H9 (cell line): ENCODE data around the gene TAF5L. TPM values are rescaled to one million over a fixed set of nuclear protein-coding genes. Genes with fewer than 3 reads are reported as not detected.

Experiments
- DNase-seq: peaks from one replicate; pipeline ENCODE4 v3.0.0-alpha.2; 2017
- H2AFZ ChIP-seq: one replicate; pipeline ENCODE4 v1.6.1; 2013; ENCODE audit warnings: mild to moderate bottlenecking, low read length, control low read depth, moderate library complexity
- H2AK5ac ChIP-seq: 2 replicates; pipeline ENCODE4 v1.6.1; 2013; ENCODE audit warnings: low read length, control low read depth, mixed read lengths; ENCODE audit not compliant: insufficient read length
- H2BK120ac ChIP-seq: one replicate; pipeline ENCODE4 v1.6.1; 2013; ENCODE audit warnings: low read depth, mild to moderate bottlenecking, low read length, control low read depth, inconsistent platforms; ENCODE audit not compliant: poor library complexity, severe bottlenecking
- H2BK12ac ChIP-seq: 2 replicates; pipeline ENCODE4 v1.6.1; 2013; ENCODE audit warnings: low read length, control low read depth, mixed read lengths, low read depth; ENCODE audit not compliant: insufficient read length
- H2BK15ac ChIP-seq: 2 replicates; pipeline ENCODE4 v1.6.1; 2013; ENCODE audit warnings: low read depth, low read length, control low read depth
- H2BK20ac ChIP-seq: one replicate; pipeline ENCODE4 v1.6.1; 2013; ENCODE audit warnings: low read depth, mild to moderate bottlenecking, low read length, control low read depth, inconsistent platforms; ENCODE audit not compliant: poor library complexity, severe bottlenecking
- H2BK5ac ChIP-seq: 2 replicates; pipeline ENCODE4 v1.6.1; 2013; ENCODE audit warnings: low read length, control low read depth, mixed read lengths; ENCODE audit not compliant: insufficient read length
- H3K14ac ChIP-seq: 2 replicates; pipeline ENCODE4 v1.6.1; 2013; ENCODE audit warnings: low read length, control low read depth; ENCODE audit not compliant: insufficient read depth
- H3K18ac ChIP-seq: 2 replicates; pipeline ENCODE4 v1.6.1; 2013; ENCODE audit warnings: low read depth, mild to moderate bottlenecking, mixed read lengths, low read length, control low read depth; ENCODE audit not compliant: insufficient read length
- H3K23ac ChIP-seq: 2 replicates; pipeline ENCODE4 v1.6.1; 2013; ENCODE audit warnings: low read length, control low read depth, mixed read lengths, low read depth; ENCODE audit not compliant: insufficient read length
- H3K23me2 ChIP-seq: 2 replicates; pipeline ENCODE4 v1.6.1; 2013; ENCODE audit warnings: low read depth, mild to moderate bottlenecking, mixed read lengths, low read length, control low read depth; ENCODE audit not compliant: insufficient read length, poor library complexity, severe bottlenecking
- H3K27ac ChIP-seq: 2 replicates; pipeline ENCODE4 v1.5.1; 2013; ENCODE audit warnings: low read length, control low read depth, mixed read lengths, low read depth; ENCODE audit not compliant: insufficient read length
- H3K27me3 ChIP-seq: 2 replicates; pipeline ENCODE4 v1.6.1; 2013; ENCODE audit warnings: low read length, control low read depth, inconsistent platforms; ENCODE audit not compliant: insufficient read depth
- H3K4ac ChIP-seq: 2 replicates; pipeline ENCODE4 v1.6.1; 2013; ENCODE audit warnings: low read depth, mild to moderate bottlenecking, control low read depth, inconsistent platforms, low read length, moderate library complexity
- H3K4me1 ChIP-seq: 2 replicates; pipeline ENCODE4 v1.6.1; 2013; ENCODE audit warnings: low read length, control low read depth, inconsistent platforms; ENCODE audit not compliant: insufficient read depth
- H3K4me2 ChIP-seq: 2 replicates; pipeline ENCODE4 v1.6.1; 2013; ENCODE audit warnings: low read length, control low read depth, mixed read lengths; ENCODE audit not compliant: insufficient read length, insufficient read depth
- H3K56ac ChIP-seq: 2 replicates; pipeline ENCODE4 v1.6.1; 2013; ENCODE audit warnings: low read depth, mild to moderate bottlenecking, mixed read lengths, low read length, control low read depth; ENCODE audit not compliant: insufficient read length
- H3K79me1 ChIP-seq: 2 replicates; pipeline ENCODE4 v1.6.1; 2013; ENCODE audit warnings: low read depth, mild to moderate bottlenecking, moderate library complexity, low read length, control low read depth, inconsistent platforms; ENCODE audit not compliant: insufficient read depth, poor library complexity, severe bottlenecking
- H3K79me2 ChIP-seq: 2 replicates; pipeline ENCODE4 v1.6.1; 2013; ENCODE audit warnings: low read length, control low read depth, inconsistent platforms; ENCODE audit not compliant: insufficient read depth
- H3K9ac ChIP-seq: 2 replicates; pipeline ENCODE4 v1.6.1; 2013; ENCODE audit warnings: low read length, control low read depth, mixed read lengths; ENCODE audit not compliant: insufficient read length; ENCODE audit errors: extremely low read depth
- H3K9me3 ChIP-seq: one replicate; pipeline ENCODE4 v1.6.1; 2013; ENCODE audit warnings: low read depth, low read length, inconsistent platforms; ENCODE audit not compliant: control insufficient read depth
- H3T11ph ChIP-seq: one replicate; pipeline ENCODE4 v1.6.1; 2013; ENCODE audit warnings: mild to moderate bottlenecking, low read length, control low read depth, inconsistent platforms
- H4K20me1 ChIP-seq: one replicate; pipeline ENCODE4 v1.6.1; 2013; ENCODE audit not compliant: control insufficient read depth, insufficient read length, insufficient read depth
- H4K5ac ChIP-seq: 2 replicates; pipeline ENCODE4 v1.6.1; 2013; ENCODE audit warnings: low read depth, mild to moderate bottlenecking, mixed read lengths, low read length, control low read depth; ENCODE audit not compliant: insufficient read length
- H4K8ac ChIP-seq: replicated peaks from 2 replicates; pipeline ENCODE4 v1.6.1; 2013; ENCODE audit warnings: low read length, control low read depth, mixed read lengths, low read depth; ENCODE audit not compliant: insufficient read length
- H4K91ac ChIP-seq: 2 replicates; pipeline ENCODE4 v1.6.1; 2013; ENCODE audit warnings: low read depth, mild to moderate bottlenecking, moderate library complexity, mixed read lengths, low read length, control low read depth; ENCODE audit not compliant: insufficient read length
- H3K27ac Mint-ChIP-seq, 3 experiments: 2 replicates in 2 of 3; 3 replicates in 1 of 3; pipeline ENCODE4 v1.8.0; 2020 to 2021; ENCODE audit warnings: mixed read lengths in 3 of 3, mild to moderate bottlenecking in 1 of 3, moderate library complexity in 1 of 3
- H3K27me3 Mint-ChIP-seq: 2 replicates; pipeline ENCODE4 v1.8.0; 2021; ENCODE audit warnings: low read depth, mild to moderate bottlenecking, moderate library complexity, mixed read lengths
- H3K36me3 Mint-ChIP-seq, 3 experiments: 2 replicates in 2 of 3; 3 replicates in 1 of 3; pipeline ENCODE4 v1.8.0; 2020 to 2021; ENCODE audit warnings: low read depth in 3 of 3, mixed read lengths in 3 of 3; ENCODE audit not compliant: insufficient read depth in 1 of 3
- H3K4me1 Mint-ChIP-seq, 2 experiments: 2 replicates each; pipeline ENCODE4 v1.8.0; 2020; ENCODE audit warnings: mixed read lengths in 2 of 2
- H3K4me3 Mint-ChIP-seq, 2 experiments: 2 replicates in 1 of 2; 3 replicates in 1 of 2; pipeline ENCODE4 v1.8.0; 2020 to 2021; ENCODE audit warnings: mild to moderate bottlenecking in 2 of 2, mixed read lengths in 2 of 2, moderate library complexity in 1 of 2
- H3K9me3 Mint-ChIP-seq, 2 experiments: 2 replicates in 1 of 2; 3 replicates in 1 of 2; pipeline ENCODE4 v1.8.0; 2020; ENCODE audit warnings: mild to moderate bottlenecking in 2 of 2, mixed read lengths in 2 of 2, moderate library complexity in 1 of 2
- CTCF ChIP-seq: fragments of 200-600 bp; sonication (generic); conservative IDR thresholded peaks from 3 replicates; pipeline ENCODE4 v1.8.0; 2021; ENCODE audit warnings: antibody characterized with exemption, mild to moderate bottlenecking
- WGBS: extraction: QIAGEN DNeasy Blood & Tissue Kit; methylation state at CpG from one replicate; pipeline ENCODE4 v1.1.7; 2013; ENCODE audit warnings: missing lambda C conversion rate, low lambda C conversion rate, mixed read lengths; ENCODE audit not compliant: insufficient read length; ENCODE audit errors: extremely low coverage; 5-methylcytosine and 5-hydroxymethylcytosine counted together
- total RNA-seq: library from RNA; stranded (reverse); gene quantifications from 2 replicates; pipeline ENCODE4 v1.2.1, GENCODE V29; 2021

TAF5L gene
- total RNA-seq, 1 experiment from 2014 or later = 30.3 TPM

- peaks cover 3% of the 10 kb centered on the region for H3K79me1 ChIP-seq
- peak; percentile 35 for DNase-seq
- H2BK20ac ChIP-seq = no peak overlapping the region
- Mint-ChIP-seq H3K36me3 (no peaks in the 10 kb centered on the region; a peak in 1 of 7 replicates), H3K4me3 (peak overlapping the region; percentile 77 to 87), H3K27me3 (peaks cover 4% of the 10 kb centered on the region; the same call in 1 of the 2 replicates), H3K27ac (no peak overlapping the region), H3K4me1 (peaks cover 45 to 52% of the 10 kb centered on the region in 2 experiments), H3K9me3 (peaks cover 0 to 3% of the 10 kb centered on the region in 2 experiments; a peak in 1 of 5 replicates)
- H3K23me2 ChIP-seq = peaks cover 3% of the 10 kb centered on the region
- no CpG with 5 or more reads among the region's 59 CpGs for WGBS
- H2BK15ac ChIP-seq = no peak overlapping the region
- H4K91ac ChIP-seq = no peak overlapping the region
- no peaks in the 10 kb centered on the region for H3K9me3 ChIP-seq
- no peak for TF ChIP-seq CTCF
- H3K4me2 ChIP-seq = peak overlapping the region; percentile 88
- no peaks in the 10 kb centered on the region; the same call in 1 of the 2 replicates for H3K79me2 ChIP-seq
- no peak overlapping the region for H3K56ac ChIP-seq
- no peak overlapping the region for H3K18ac ChIP-seq
- H4K8ac ChIP-seq = no peak overlapping the region
- no peak overlapping the region for H2BK120ac ChIP-seq
- no peaks in the 10 kb centered on the region for H3K27me3 ChIP-seq
- no peak overlapping the region for H3K23ac ChIP-seq
- H4K5ac ChIP-seq = no peak overlapping the region
- H3T11ph ChIP-seq = no peak overlapping the region
- H3K27ac ChIP-seq = no peak overlapping the region
- no peak overlapping the region for H3K4ac ChIP-seq
- no peak overlapping the region for H2AFZ ChIP-seq
- peaks cover 3% of the 10 kb centered on the region; the same call in 1 of the 2 replicates for H3K4me1 ChIP-seq
- H3K9ac ChIP-seq = peak overlapping the region; percentile 33
- no peak overlapping the region for H2BK5ac ChIP-seq
- no peaks in the 10 kb centered on the region for H4K20me1 ChIP-seq
- H2AK5ac ChIP-seq = no peak overlapping the region
- H3K14ac ChIP-seq = peak overlapping the region; percentile 24; the same call in 1 of the 2 replicates
- H2BK12ac ChIP-seq = no peak overlapping the region
These were observed 68.0 kb downstream of the TAF5L start for GRCh38 chr1:229557913-229558414.
